ENCODE measurements around the gene JDP2. TPM values are rescaled to one million over a fixed set of nuclear protein-coding genes. Genes with fewer than 3 reads are reported as not detected.

The JDP2 gene
- total RNA-seq, 1 donor from 2014 or later = 72.2 TPM

DNA sequence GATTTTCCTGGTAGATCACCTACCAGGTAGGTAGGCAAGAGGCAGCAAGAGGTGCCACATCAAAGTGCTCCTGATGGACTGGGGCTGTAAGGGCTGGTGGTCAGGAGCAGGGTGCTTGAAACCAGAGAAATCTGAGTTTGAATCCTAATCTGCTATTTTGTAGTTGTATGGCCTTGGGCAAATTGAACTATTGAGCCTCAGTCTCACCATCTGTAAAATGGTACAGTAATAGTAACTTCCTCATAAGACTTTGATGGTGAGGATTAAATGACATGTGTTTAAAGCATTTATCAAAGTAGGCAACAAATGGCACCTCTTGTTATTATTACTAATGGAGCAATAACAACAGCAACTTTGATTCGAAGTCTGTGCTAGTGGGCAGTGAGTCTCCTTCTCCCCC lies 32.0 kb downstream of the JDP2 start:
- Mint-ChIP-seq H3K4me3 (ENCODE audit: unreplicated experiment) (no peak overlapping the region), H3K27ac (ENCODE audit: unreplicated experiment) (no peak overlapping the region), H3K4me1 (ENCODE audit: low read depth) (peaks cover 39% of the 10 kb centered on the region), H3K9me3 (ENCODE audit: low read depth) (no peaks in the 10 kb centered on the region), H3K27me3 (ENCODE audit: low read depth) (no peaks in the 10 kb centered on the region), H3K36me3 (ENCODE audit: low read depth) (peaks cover 14% of the 10 kb centered on the region)
- DNase-seq (ENCODE audit: low spot score) = no peak
- TF ChIP-seq CTCF (IDR thresholded peaks at IDR 0.05) = no peak

DNA sequence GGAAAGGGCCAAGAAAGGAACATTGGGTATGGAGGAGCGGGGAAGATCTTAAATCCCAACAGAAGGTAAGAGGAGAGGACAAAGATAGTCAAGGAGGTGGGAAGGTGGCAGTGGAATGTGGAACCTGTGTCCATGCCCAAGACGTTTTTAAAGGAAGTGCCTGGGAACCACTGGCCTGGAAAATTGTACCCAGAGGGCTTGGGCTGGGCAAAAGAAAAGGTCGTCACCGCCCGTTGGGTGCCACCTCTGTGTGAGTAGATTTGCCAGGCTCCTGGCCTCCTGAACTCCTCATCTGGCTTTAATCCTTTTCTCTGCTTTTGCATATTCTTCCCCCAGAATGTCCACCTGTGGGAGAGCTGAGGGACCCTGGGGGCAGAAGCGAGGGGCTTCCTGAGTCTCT lies 32.6 kb downstream of the JDP2 start:
- no peak for DNase-seq (ENCODE audit: low spot score)
- Mint-ChIP-seq H3K4me3 (ENCODE audit: unreplicated experiment) (no peak overlapping the region), H3K9me3 (ENCODE audit: low read depth) (no peaks in the 10 kb centered on the region), H3K4me1 (ENCODE audit: low read depth) (peaks cover 33% of the 10 kb centered on the region), H3K27ac (ENCODE audit: unreplicated experiment) (no peak overlapping the region), H3K36me3 (ENCODE audit: low read depth) (peaks cover 14% of the 10 kb centered on the region), H3K27me3 (ENCODE audit: low read depth) (no peaks in the 10 kb centered on the region)
- TF ChIP-seq CTCF (IDR thresholded peaks at IDR 0.05) = no peak

DNA sequence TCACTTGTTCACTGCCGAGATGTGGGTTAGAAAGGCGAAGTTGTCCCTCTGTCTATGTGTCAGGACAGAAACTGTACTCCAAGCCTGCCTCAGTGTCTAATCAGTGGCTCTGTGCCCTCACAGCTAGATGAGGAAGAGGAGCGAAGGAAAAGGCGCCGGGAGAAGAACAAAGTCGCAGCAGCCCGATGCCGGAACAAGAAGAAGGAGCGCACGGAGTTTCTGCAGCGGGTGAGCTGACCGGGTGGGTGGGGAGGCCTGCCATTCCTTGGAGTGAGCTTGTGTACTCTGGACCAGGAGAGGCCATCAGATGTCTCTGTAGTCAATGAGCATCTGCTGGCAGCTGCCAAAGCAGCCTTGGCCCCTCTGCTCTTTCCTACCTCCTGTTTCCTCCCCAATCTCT lies 33.5 kb downstream of the JDP2 start:
- no peak overlapping the region for H3K4me3 Mint-ChIP-seq (ENCODE audit: unreplicated experiment)
- H3K4me1 Mint-ChIP-seq (ENCODE audit: low read depth) = peaks cover 24% of the 10 kb centered on the region
- no peaks in the 10 kb centered on the region for H3K27me3 Mint-ChIP-seq (ENCODE audit: low read depth)
- no peak for TF ChIP-seq CTCF (IDR thresholded peaks at IDR 0.05)
- no peaks in the 10 kb centered on the region for H3K9me3 Mint-ChIP-seq (ENCODE audit: low read depth)
- H3K36me3 Mint-ChIP-seq (ENCODE audit: low read depth) = peaks cover 16% of the 10 kb centered on the region
- DNase-seq (ENCODE audit: low spot score) = no peak
- H3K27ac Mint-ChIP-seq (ENCODE audit: unreplicated experiment) = no peak overlapping the region

- Mint-ChIP-seq H3K27me3 (ENCODE audit: low read depth) (no peaks in the 10 kb centered on the region), H3K36me3 (ENCODE audit: low read depth) (peaks cover 16% of the 10 kb centered on the region), H3K4me1 (ENCODE audit: low read depth) (peaks cover 19% of the 10 kb centered on the region), H3K27ac (ENCODE audit: unreplicated experiment) (no peak overlapping the region), H3K9me3 (ENCODE audit: low read depth) (no peaks in the 10 kb centered on the region), H3K4me3 (ENCODE audit: unreplicated experiment) (no peak overlapping the region)
- no peak for TF ChIP-seq CTCF (IDR thresholded peaks at IDR 0.05)
- DNase-seq (ENCODE audit: low spot score) = no peak
These were observed 34.0 kb downstream of the JDP2 start for GRCh38 chr14:75461755-75462349.

DNA sequence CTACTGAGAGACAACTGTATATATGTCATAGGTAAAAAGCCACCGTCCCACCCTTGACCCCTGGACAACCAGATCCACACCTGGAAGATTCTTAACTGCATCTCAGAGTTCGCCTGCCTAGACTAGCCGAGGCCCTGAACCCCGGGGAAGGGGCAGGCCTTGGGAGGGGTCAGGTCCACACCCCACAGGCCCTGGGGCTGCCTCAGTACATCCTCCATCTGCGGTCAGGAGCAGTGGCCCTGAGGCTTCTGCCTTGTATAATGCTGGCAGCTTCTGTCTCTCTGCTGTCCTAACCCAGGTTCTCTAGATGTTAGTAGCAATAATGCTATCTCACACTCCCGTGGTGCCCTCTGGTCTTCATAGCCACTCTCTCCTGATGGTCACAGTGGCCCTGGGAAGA lies 36.8 kb downstream of the JDP2 start:
- peaks cover 27% of the 10 kb centered on the region for H3K36me3 Mint-ChIP-seq (ENCODE audit: low read depth)
- H3K4me3 Mint-ChIP-seq (ENCODE audit: unreplicated experiment) = no peak overlapping the region
- no peak for DNase-seq (ENCODE audit: low spot score)
- H3K27ac Mint-ChIP-seq (ENCODE audit: unreplicated experiment) = no peak overlapping the region
- no peaks in the 10 kb centered on the region for H3K27me3 Mint-ChIP-seq (ENCODE audit: low read depth)
- TF ChIP-seq CTCF (IDR thresholded peaks at IDR 0.05) = no peak
- H3K9me3 Mint-ChIP-seq (ENCODE audit: low read depth) = no peaks in the 10 kb centered on the region
- no peaks in the 10 kb centered on the region for H3K4me1 Mint-ChIP-seq (ENCODE audit: low read depth)
